Activated CD8-positive, alpha-beta memory T cell treated with anti-CD3 and anti-CD28 coated beads, Interleukin-2, amount 10 ng/mL, durations not matched to agents 7 days and 5 days (primary cell): ENCODE results near the gene LIPA. TPM values are rescaled to one million over a fixed set of nuclear protein-coding genes. Genes with fewer than 3 reads are reported as not detected.
A peak's percentile ranks its signal among the peaks of the same experiment; 100 is the strongest.
"Not testable (repeated sequence)": the region's sequence is repeated elsewhere in the genome, so short reads cannot be mapped to it uniquely, and the experiment has no call there.

ENCODE experiments used
- ATAC-seq: fragments of 150-1000 bp; cut with Tn5 transposase; one replicate; pipeline ENCODE4 v1.10.0; 2021; ENCODE audit warnings: moderate library complexity
- CTCF ChIA-PET: fragments of 350-600 bp; sonication (Branson Sonifier 250); formaldehyde crosslinking; loops from one replicate; lab custom pipeline; 2021; ENCODE audit warnings: antibody characterized with exemption; lab: Charles Lee
- DNase-seq: peaks from one replicate; pipeline ENCODE4 v3.0.0-alpha.2; 2020
- H3K27ac Mint-ChIP-seq: one replicate; pipeline ENCODE4 v1.8.0; 2021; ENCODE audit warnings: mild to moderate bottlenecking, mixed read lengths
- H3K27me3 Mint-ChIP-seq: one replicate; pipeline ENCODE4 v1.8.0; 2021; ENCODE audit warnings: mixed read lengths
- H3K36me3 Mint-ChIP-seq: one replicate; pipeline ENCODE4 v1.8.0; 2021; ENCODE audit warnings: mild to moderate bottlenecking, mixed read lengths
- H3K4me1 Mint-ChIP-seq: one replicate; pipeline ENCODE4 v1.8.0; 2021; ENCODE audit warnings: mixed read lengths
- H3K4me3 Mint-ChIP-seq: one replicate; pipeline ENCODE4 v1.8.0; 2021; ENCODE audit warnings: mild to moderate bottlenecking, moderate library complexity, mixed read lengths
- H3K9me3 Mint-ChIP-seq: one replicate; pipeline ENCODE4 v1.8.0; 2022; ENCODE audit warnings: low read depth, mixed read lengths
- total RNA-seq, 2 experiments: library from RNA; stranded (reverse); gene quantifications; one replicate each; pipeline ENCODE4 v1.2.3, GENCODE V29; 2021

The LIPA gene
- total RNA-seq, 2 experiments from 2014 or later = 24.0 to 28.5 TPM

DNA sequence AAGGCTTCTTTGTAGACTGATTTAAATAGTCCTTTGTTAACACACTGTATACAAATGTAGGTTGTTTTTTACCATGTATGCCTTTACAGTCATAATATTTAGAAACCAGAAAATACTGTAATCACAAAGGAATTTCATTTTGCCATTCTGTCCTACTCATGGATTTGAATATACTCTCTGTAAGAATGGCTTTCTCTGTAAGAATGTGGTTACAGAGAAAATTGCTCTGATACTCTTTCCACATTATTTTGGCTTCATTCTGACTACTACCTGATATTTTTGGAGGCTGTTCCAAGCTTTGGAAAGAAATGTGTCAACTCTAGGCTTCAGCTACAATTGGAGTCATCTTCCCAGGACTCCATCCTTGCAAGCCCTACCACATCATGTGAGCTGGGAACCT lies 68.0 kb downstream of the LIPA start:
- no peaks in the 10 kb centered on the region for H3K36me3 Mint-ChIP-seq
- no peak for ATAC-seq
- DNase-seq = no peak
- H3K9me3 Mint-ChIP-seq = no peaks in the 10 kb centered on the region
- no peak overlapping the region for H3K27ac Mint-ChIP-seq
- CTCF ChIA-PET = no interaction called here
- no peaks in the 10 kb centered on the region for H3K4me1 Mint-ChIP-seq
- H3K4me3 Mint-ChIP-seq = no peak overlapping the region
- H3K27me3 Mint-ChIP-seq = peaks cover 30% of the 10 kb centered on the region

- Mint-ChIP-seq H3K27ac (no peak overlapping the region), H3K9me3 (no peaks in the 10 kb centered on the region), H3K4me1 (no peaks in the 10 kb centered on the region), H3K4me3 (no peak overlapping the region), H3K36me3 (no peaks in the 10 kb centered on the region), H3K27me3 (peaks cover 27% of the 10 kb centered on the region)
- CTCF ChIA-PET = no interaction called here
- no peak for DNase-seq
- no peak for ATAC-seq
Observed at GRCh38 chr10:89182894-89183293, 68.7 kb downstream of the LIPA start.

GRCh38 chr10:89175816-89176215 lies 75.8 kb downstream of the LIPA start:
- ATAC-seq (no peak), DNase-seq (no peak)
- H3K4me3 Mint-ChIP-seq = no peak overlapping the region
- peaks cover 3% of the 10 kb centered on the region for H3K36me3 Mint-ChIP-seq
- no peaks in the 10 kb centered on the region for H3K9me3 Mint-ChIP-seq
- H3K27ac Mint-ChIP-seq = no peak overlapping the region
- peaks cover 30% of the 10 kb centered on the region for H3K27me3 Mint-ChIP-seq
- CTCF ChIA-PET = interaction anchor here (1.4 to 1.5 kb wide), 2 partner anchors 21 to 146 kb away, joined by 3 to 4 read pairs; no protein-coding TSS in a partner anchor
- H3K4me1 Mint-ChIP-seq = peaks cover 5% of the 10 kb centered on the region

GRCh38 chr10:89173075-89173474 lies 78.5 kb downstream of the LIPA start:
- Mint-ChIP-seq H3K27me3 (peaks cover 44% of the 10 kb centered on the region), H3K27ac (no peak overlapping the region), H3K36me3 (peaks cover 3% of the 10 kb centered on the region), H3K4me3 (no peak overlapping the region), H3K4me1 (peaks cover 5% of the 10 kb centered on the region), H3K9me3 (no peaks in the 10 kb centered on the region)
- ATAC-seq (no peak), DNase-seq (no peak)
- CTCF ChIA-PET = interaction anchor here (1.2 kb wide), 1 partner anchor 10 kb away, joined by 4 read pairs; no protein-coding TSS in a partner anchor

DNA sequence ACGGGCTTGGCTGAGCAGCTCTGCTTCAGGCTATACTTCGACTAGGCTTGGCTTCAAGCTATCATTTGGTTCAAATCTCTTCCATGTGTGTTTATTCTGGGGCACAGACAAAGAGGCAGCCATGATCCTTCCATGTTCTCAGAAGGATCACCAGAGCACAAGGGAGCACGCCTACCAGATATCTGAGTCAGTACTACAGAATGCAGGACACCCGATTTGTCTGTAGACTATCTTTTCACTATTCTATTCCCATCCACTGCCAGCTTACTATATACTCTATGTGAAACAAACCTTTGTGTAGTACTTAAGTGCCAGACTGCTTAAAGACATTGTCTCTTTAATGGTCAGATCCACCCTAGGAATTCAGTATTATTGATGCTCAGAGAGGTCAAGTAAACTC lies 79.6 kb downstream of the LIPA start:
- no peak for ATAC-seq
- H3K27me3 Mint-ChIP-seq = peaks cover 45% of the 10 kb centered on the region
- H3K9me3 Mint-ChIP-seq = no peaks in the 10 kb centered on the region
- H3K36me3 Mint-ChIP-seq = peaks cover 3% of the 10 kb centered on the region
- H3K4me1 Mint-ChIP-seq = peaks cover 5% of the 10 kb centered on the region
- DNase-seq = no peak
- CTCF ChIA-PET = no interaction called here
- H3K4me3 Mint-ChIP-seq = no peak overlapping the region
- no peak overlapping the region for H3K27ac Mint-ChIP-seq

- Mint-ChIP-seq H3K27me3 (peaks cover 49% of the 10 kb centered on the region), H3K36me3 (peaks cover 3% of the 10 kb centered on the region), H3K27ac (no peak overlapping the region), H3K4me3 (no peak overlapping the region), H3K4me1 (peaks cover 5% of the 10 kb centered on the region), H3K9me3 (no peaks in the 10 kb centered on the region)
- ATAC-seq = no peak
- CTCF ChIA-PET = no interaction called here
- no peak for DNase-seq
Observed at GRCh38 chr10:89171263-89171872, 80.2 kb downstream of the LIPA start.

DNA sequence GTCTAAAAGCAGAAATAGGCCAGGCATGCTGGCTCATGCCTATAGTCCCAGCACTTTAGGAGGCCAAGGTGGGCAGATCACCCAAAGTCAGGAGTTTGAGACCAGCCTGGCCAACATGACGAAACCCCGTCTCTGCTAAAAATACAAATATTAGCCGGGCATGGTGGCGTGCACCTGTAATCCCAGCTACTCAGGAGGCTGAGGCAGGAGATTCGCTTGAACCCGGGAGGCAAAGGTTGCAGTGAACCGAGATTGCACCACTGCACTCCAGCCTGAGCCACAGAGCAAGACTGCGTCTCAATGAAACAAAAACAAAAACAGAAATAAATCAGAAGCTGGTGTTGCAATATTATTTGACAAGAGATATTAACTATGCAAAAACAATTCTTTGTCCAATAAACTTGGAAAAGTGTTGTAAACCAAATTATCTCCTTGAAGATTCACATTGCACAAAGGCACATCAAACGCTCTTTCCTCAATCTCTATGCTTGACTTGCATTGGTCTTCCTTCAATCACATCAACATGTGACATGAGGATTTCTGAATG lies 83.1 kb downstream of the LIPA start:
- H3K27me3 Mint-ChIP-seq = peaks cover 45% of the 10 kb centered on the region
- H3K4me3 Mint-ChIP-seq, CTCF ChIA-PET, H3K9me3 Mint-ChIP-seq, H3K36me3 Mint-ChIP-seq, DNase-seq, ATAC-seq, H3K27ac Mint-ChIP-seq: not testable (repeated sequence)
- H3K4me1 Mint-ChIP-seq = peaks cover 29% of the 10 kb centered on the region

DNA sequence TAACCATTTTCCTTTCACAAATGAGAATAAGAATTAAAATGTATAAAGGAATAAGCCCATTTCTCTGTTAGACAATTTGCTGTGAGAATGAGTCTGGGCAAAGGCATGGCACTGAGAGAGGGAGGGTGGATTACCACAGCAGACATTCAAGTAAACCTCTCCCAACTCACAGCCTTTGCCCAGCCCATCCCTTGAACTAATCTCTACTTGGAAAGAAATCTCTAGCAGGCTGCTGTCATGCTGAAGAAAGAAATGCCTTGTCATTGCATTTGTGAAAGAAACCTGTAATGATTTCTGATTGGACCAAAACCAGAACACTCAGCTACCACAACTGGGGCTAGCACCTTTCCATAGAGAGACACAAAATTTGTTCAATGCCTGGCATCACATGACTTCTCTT lies 83.7 kb downstream of the LIPA start:
- Mint-ChIP-seq H3K4me1 (peaks cover 32% of the 10 kb centered on the region), H3K36me3 (peaks cover 5% of the 10 kb centered on the region), H3K9me3 (no peaks in the 10 kb centered on the region), H3K27ac (no peak overlapping the region), H3K27me3 (peaks cover 41% of the 10 kb centered on the region), H3K4me3 (no peak overlapping the region)
- CTCF ChIA-PET = no interaction called here
- no peak for DNase-seq
- ATAC-seq = no peak

DNA sequence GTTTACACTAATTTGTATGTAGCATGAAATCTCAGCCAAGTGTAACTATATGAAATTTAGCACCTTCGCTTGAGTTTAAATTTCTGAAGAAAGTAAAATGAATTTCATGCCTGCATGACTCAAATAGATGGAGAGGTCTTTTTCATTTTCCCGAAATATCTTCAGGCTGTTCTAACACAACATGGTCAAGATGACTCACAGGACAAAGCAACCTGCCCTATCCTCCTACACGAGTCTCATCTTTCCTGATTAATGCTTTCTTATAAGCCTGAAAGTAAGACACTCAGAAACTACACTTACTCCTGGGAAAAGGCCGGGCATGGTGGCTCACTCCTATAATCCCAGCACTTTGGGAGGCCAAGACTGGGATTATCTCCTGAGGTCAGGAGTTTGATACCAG lies 85.7 kb downstream of the LIPA start:
- CTCF ChIA-PET = no interaction called here
- Mint-ChIP-seq H3K4me1 (peaks cover 30% of the 10 kb centered on the region), H3K27me3 (peaks cover 26% of the 10 kb centered on the region), H3K9me3 (no peaks in the 10 kb centered on the region), H3K36me3 (peaks cover 5% of the 10 kb centered on the region), H3K4me3 (no peak overlapping the region), H3K27ac (no peak overlapping the region)
- DNase-seq (no peak), ATAC-seq (no peak)

GRCh38 chr10:89164920-89165319 lies 86.7 kb downstream of the LIPA start:
- H3K27me3 Mint-ChIP-seq = peaks cover 19% of the 10 kb centered on the region
- peaks cover 30% of the 10 kb centered on the region for H3K4me1 Mint-ChIP-seq
- no peaks in the 10 kb centered on the region for H3K9me3 Mint-ChIP-seq
- CTCF ChIA-PET = interaction anchor here (1.1 to 2.8 kb wide), 4 partner anchors 50 to 230 kb away, joined by 3 to 9 read pairs (median 6); no protein-coding TSS in a partner anchor
- H3K4me3 Mint-ChIP-seq = no peak overlapping the region
- no peak for ATAC-seq
- no peak for DNase-seq
- H3K36me3 Mint-ChIP-seq = peaks cover 5% of the 10 kb centered on the region
- no peak overlapping the region for H3K27ac Mint-ChIP-seq

GRCh38 chr10:89164080-89164479 lies 87.5 kb downstream of the LIPA start:
- Mint-ChIP-seq H3K36me3 (peaks cover 5% of the 10 kb centered on the region), H3K4me1 (peaks cover 30% of the 10 kb centered on the region), H3K27me3 (peaks cover 12% of the 10 kb centered on the region), H3K27ac (peak overlapping the region; percentile 91), H3K4me3 (peak overlapping the region; percentile 73), H3K9me3 (no peaks in the 10 kb centered on the region)
- no peak for DNase-seq
- no peak for ATAC-seq
- CTCF ChIA-PET = interaction anchor here (1.1 to 2.8 kb wide), 11 partner anchors 9 to 232 kb away, joined by 3 to 9 read pairs (median 4); partner anchors contain the start of gene CH25H

Other genes starting within 250 kb of the LIPA start
- not detected for gene CH25H, start 44.5 kb downstream of the LIPA start, total RNA-seq
- gene IFIT2, start 50.3 kb upstream of the LIPA start, total RNA-seq = 10 to 100 TPM; 16.0 to 34.4 TPM
- gene IFIT3, start 76.2 kb upstream of the LIPA start, total RNA-seq = 100 to 1,000 TPM in 1 of 2 experiments, 10 to 100 TPM in 1; 54.2 to 151 TPM
- gene IFIT1B, start 126.3 kb upstream of the LIPA start, total RNA-seq = under 1 TPM in 1 of 2 experiments, not detected in 1; 0.29 TPM
- gene IFIT1, start 140.8 kb upstream of the LIPA start, total RNA-seq = 100 to 1,000 TPM in 1 of 2 experiments, 10 to 100 TPM in 1; 45.8 to 107 TPM
- 10 to 100 TPM; 30.2 to 40.3 TPM for gene IFIT5, start 162.8 kb upstream of the LIPA start, total RNA-seq